AG09319 (cell line): ENCODE measurements around the gene SRRT.
"Not testable (repeated sequence)": the region's sequence is repeated elsewhere in the genome, so short reads cannot be mapped to it uniquely, and the experiment has no call there.

Source experiments
- DNase-seq: peaks from one replicate; pipeline ENCODE4 v3.0.0-alpha.2; 2010; ENCODE audit warnings: low read depth; ENCODE audit errors: extremely low read depth
- TF ChIP-seq, protein P1 (sequence below): IDR thresholded peaks from 2 replicates; pipeline ENCODE4 v1.5.1; 2011; ENCODE audit warnings: low read depth, mild to moderate bottlenecking, inconsistent platforms, low read length, moderate library complexity

The SRRT gene

DNA sequence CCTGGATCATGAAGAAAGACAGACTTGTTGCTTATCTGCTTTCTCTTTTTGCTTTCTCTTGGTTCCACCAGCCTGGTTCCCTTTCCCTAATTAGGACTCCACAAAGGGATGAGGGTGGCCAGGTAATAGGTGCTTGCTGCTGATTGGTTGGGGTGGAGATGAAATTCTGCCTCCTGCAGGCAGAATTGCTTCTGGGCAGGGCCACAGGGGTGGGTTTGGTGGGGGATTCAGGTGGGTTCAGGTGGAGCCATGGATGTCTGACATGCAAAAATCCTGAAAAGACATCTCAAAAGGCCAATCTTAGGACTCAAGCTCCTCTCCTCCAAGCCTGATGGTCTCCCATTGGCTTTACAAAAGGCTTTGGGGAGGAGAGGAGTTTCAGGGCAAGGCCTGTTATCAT, 46.1 kb downstream of the SRRT start:
- no peak for DNase-seq
- TF ChIP-seq, protein P1, sequence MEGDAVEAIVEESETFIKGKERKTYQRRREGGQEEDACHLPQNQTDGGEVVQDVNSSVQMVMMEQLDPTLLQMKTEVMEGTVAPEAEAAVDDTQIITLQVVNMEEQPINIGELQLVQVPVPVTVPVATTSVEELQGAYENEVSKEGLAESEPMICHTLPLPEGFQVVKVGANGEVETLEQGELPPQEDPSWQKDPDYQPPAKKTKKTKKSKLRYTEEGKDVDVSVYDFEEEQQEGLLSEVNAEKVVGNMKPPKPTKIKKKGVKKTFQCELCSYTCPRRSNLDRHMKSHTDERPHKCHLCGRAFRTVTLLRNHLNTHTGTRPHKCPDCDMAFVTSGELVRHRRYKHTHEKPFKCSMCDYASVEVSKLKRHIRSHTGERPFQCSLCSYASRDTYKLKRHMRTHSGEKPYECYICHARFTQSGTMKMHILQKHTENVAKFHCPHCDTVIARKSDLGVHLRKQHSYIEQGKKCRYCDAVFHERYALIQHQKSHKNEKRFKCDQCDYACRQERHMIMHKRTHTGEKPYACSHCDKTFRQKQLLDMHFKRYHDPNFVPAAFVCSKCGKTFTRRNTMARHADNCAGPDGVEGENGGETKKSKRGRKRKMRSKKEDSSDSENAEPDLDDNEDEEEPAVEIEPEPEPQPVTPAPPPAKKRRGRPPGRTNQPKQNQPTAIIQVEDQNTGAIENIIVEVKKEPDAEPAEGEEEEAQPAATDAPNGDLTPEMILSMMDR, result no peak

- DNase-seq, result not testable (repeated sequence)
These were observed 48.7 kb downstream of the SRRT start for GRCh38 chr7:100923616-100924015.

DNA sequence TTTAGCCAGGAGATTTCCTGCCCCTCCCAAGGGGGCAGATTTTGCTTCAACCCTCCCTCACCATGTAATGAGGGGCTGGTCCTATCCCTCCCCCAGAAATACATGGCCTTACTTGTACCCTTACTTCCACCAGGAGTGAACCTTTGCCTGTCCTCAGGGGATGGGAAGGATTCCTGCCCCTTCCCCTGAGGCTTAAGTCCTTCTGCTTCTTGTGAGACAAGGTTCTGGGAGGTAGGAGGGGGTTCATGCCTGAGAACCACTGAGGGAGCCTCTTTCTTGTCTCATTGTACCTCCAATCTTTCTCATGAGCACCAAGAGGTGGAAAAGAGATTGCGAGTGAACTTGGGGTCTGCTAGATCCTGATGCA, 54.9 kb downstream of the SRRT start:
- TF ChIP-seq, protein P1, result no peak
- DNase-seq, result no peak

GRCh38 chr7:100933734-100934133, 58.8 kb downstream of the SRRT start:
- DNase-seq, result no peak
- TF ChIP-seq, protein P1, result no peak

DNA sequence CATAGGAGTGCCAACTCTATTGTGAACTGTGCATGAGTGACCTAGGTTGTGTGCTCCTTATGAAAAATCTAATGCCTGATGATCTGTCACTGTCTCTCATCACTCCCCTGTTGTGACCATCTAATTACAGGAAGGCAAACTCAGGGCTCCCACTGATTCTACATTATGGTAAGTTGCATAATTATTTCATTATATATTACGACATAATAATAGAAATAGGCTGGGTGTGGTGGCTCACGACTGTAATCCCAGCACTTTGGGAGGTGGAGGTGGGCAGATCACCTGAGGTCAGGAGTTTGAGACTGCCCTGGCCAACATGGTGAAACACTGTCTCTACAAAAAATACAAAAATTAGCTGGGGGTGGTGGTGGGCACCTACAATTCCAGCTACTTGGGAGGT, 60.5 kb downstream of the SRRT start:
- DNase-seq, result not testable (repeated sequence)

DNA sequence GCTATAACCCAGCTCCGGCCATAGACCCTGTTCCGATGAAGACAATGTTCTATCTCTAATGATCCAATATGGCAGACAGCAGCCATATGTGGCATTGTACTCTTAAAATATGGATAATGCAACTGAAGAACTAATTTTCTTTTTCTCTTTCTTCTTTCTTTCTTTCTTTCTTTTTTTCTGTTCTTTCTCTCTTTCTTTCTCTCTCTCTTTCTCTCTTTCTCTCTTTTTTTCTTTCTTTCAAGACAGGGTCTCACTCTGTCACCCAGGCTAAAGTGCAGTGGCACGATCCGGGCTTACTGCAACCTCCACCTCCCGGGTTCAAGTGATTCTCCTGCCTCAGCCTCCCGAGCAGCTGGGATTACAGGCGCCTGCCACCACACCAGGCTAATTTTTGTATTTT, 61.3 kb downstream of the SRRT start:
- not testable (repeated sequence) for DNase-seq
